Motor neuron (in vitro differentiated cells): ENCODE measurements around the gene NKIRAS1. TPM values are rescaled to one million over a fixed set of nuclear protein-coding genes. Genes with fewer than 3 reads are reported as not detected.
A peak's percentile ranks its signal among the peaks of the same experiment; 100 is the strongest.

Source experiments
- ATAC-seq, 8 experiments: fragments of 200-7000 bp; cut with Tn5 transposase; replicated peaks in 6 of 8; 2 replicates each; pipeline ENCODE4 v1.8.0; 2021; ENCODE audit warnings: mild to moderate bottlenecking in 8 of 8, moderate library complexity in 8 of 8
- H3K27ac ChIP-seq, 2 donors: fragments of 250-450 bp; sonication (Bioruptor Pico); 2 replicates each; pipeline ENCODE4 v1.9.0; 2021; ENCODE audit warnings: antibody characterized with exemption in 2 of 2, mild to moderate bottlenecking in 2 of 2, moderate library complexity in 1 of 2
- H3K4me1 ChIP-seq, 2 donors: fragments of 250-450 bp; sonication (Bioruptor Pico); replicated peaks in 1 of 2; 2 replicates each; pipeline ENCODE4 v1.6.1; 2021; ENCODE audit warnings: antibody characterized with exemption in 2 of 2, mild to moderate bottlenecking in 2 of 2, moderate library complexity in 1 of 2
- H3K4me3 ChIP-seq, 5 donors: fragments of 250-450 bp; sonication (Bioruptor Pico); 2 replicates each; pipeline ENCODE4 v1.9.0; 2021; ENCODE audit warnings: antibody characterized with exemption in 5 of 5, mild to moderate bottlenecking in 5 of 5, moderate library complexity in 4 of 5
- WGBS, 10 experiments: fragments of 450-650 bp; shearing (Covaris generic); methylation state at CpG; one replicate each; pipeline ENCODE4 v1.0.0; 2022; 5-methylcytosine and 5-hydroxymethylcytosine counted together
- in situ Hi-C, 9 experiments: fragments of 400-800 bp; cut with MboI; loops; one replicate each; pipeline ENCODE4 v1.15.0; 2021; ENCODE audit warnings: low sequenced_read_pairs in 9 of 9, low pct_unique_long_range_greater_than_20kb in 2 of 9; ENCODE audit not compliant: unreplicated experiment in 9 of 9
- total RNA-seq, 8 experiments: library from RNA; unstranded; fragments of 300-600 nt; gene quantifications; 2 replicates each; pipeline versions ENCODE4 v1.2.3 to v1.2.4, GENCODE V29; 2022

NKIRAS1 gene
- total RNA-seq, 8 experiments from 2014 or later: 17.5 to 44.1 (median 24.4) TPM

DNA sequence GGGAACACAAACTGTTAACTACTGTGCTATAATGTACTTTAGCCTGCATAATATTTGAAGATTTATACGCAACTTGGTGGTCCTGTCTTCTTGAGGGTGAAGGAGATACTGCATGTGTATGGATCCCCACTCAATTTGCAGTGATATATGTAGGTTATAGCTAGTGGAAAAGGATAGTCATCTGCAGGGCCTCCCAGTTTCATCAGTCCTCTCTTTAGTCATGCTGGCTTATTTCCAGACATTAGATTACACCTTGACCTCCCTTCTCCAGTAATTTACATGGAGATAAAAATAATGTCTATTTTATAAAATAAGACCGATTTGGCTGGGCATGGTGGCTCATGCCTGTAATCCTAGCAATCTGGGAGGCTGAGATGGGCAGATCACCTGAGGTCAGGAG is 32.0 kb upstream of the NKIRAS1 start:
- no peak for ATAC-seq
- Histone ChIP-seq H3K27ac (no peak overlapping the region), H3K4me1 (peaks cover 11 to 15% of the 10 kb centered on the region in 2 donors), H3K4me3 (no peak overlapping the region)
- in situ Hi-C loops: no loop called here
- WGBS, 10 experiments: 80 to 100% (median 100%) methylated on average over 1 to 2 of the region's 2 CpGs; no CpG with 5 or more reads in 2 of the 10 experiments

DNA sequence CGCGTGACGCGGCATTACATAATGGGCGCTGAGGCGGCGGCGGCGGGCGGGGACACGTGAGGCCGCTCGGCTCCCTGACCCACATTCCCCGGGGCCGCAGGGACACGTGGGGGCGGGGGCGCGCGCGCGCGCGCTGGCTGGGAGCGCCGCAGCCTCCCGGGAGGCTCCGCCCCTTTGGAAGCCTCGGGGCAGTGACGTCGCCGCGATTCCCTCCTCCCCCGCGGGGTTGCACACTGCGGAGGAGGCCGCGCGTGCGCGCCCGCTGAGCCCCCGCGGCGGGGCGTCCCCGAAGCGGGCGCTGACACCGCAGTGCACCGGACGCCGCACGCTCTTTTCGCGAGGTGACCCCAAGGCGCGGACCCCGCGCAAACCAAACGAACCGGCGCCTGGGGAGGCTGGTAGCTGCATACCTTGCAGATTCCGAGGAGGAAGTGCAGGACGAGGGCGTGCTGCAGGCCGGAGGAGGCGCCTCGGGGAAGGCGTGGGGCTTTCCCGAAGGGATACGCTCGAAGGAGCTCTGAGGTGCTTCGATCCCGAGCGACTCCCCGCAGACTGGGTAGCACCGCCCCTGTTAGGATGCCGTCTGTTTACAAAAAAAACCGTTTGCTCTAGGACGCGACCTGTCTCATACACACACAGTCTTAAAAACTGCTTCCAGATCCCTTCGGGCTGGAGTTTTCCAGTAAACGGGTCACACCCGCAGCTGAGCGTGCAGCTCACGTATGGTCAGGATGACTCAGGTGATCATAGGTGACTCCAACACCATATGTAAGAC is 29.3 kb upstream of the NKIRAS1 start:
- H3K4me3 ChIP-seq: peak overlapping the region; percentile 66 to 82 (median 76)
- WGBS, 10 experiments: 0 to 3% (median 0%) methylated on average over 3 to 20 of the region's 87 CpGs; no CpG with 5 or more reads in 4 of the 10 experiments
- H3K27ac ChIP-seq: peak overlapping the region; percentile 90 to 99
- in situ Hi-C loops: no loop called here
- peak; percentile 69 to 85 (median 80) for ATAC-seq
- peaks cover 13 to 15% of the 10 kb centered on the region in 2 donors for H3K4me1 ChIP-seq

DNA sequence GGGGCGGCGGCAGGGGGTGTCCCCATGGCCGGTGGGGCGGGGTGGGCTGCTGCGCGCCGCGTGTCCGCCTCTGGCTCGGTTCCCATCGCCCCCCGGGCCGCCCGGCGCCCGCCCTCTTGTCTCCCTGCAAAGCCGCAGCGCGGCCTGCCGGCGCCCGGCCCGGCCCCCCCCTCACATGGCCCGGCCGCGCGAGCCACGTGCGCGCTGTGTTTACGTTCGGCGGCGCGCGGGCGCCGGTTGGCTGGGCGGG is 28.8 kb upstream of the NKIRAS1 start:
- Histone ChIP-seq H3K4me1 (peaks cover 15 to 16% of the 10 kb centered on the region in 2 donors), H3K27ac (peak overlapping the region; percentile 97 to 99), H3K4me3 (peak overlapping the region; percentile 66 to 82 (median 76))
- in situ Hi-C loops: no loop called here
- no CpG with 5 or more reads among the region's 39 CpGs for WGBS, 10 experiments
- ATAC-seq: no peak

DNA sequence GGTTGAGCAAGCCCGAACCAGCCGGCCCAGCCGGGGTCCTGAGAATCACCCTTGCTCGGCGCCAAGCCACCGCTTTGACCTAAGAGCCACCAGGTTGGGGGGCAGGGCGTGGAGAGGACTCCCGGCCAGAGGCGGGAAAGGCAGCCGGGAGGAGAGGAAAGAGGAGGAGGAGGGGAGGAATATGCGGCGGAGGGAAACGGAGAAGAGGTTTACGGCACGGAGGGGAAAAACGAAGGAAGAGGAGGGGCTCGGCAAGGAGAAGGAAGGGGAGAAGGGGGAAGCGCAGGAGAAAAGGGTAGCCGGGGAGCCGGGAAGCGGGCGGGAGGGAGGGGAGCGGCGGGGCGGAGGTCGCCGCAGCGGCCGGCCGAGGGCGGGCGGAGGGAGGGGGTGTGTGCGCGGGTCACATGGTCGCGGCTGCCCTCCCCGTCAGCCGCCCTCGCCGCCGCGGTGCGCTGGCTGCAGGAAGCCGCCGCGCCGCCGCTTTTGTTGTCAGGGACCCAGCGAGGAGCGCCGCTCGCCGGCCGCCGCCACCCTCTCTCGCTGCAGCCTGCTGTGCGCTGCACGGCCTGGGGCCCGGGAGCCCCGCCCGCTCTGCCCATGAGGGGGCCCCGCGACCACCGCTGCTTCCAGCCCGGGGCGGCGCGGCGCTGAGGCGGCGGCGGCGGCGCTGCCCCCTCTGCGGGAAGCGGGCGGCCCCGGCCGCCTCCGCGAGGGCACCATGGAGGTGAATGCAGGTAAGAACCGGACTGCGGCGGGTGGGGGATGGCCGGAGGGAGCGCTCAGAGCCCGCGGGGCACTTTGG is 28.3 kb upstream of the NKIRAS1 start, which contains the start of gene NR1D2:
TSS of gene NR1D2 (plus strand) at position 426 of the 802 bp plus-strand sequence. CDS start at position 719, 293 bp downstream.
- WGBS, 10 experiments: 0 to 2% methylated on average over 4 to 16 of the region's 88 CpGs; no CpG with 5 or more reads in 8 of the 10 experiments
- in situ Hi-C loops: no loop called here

DNA sequence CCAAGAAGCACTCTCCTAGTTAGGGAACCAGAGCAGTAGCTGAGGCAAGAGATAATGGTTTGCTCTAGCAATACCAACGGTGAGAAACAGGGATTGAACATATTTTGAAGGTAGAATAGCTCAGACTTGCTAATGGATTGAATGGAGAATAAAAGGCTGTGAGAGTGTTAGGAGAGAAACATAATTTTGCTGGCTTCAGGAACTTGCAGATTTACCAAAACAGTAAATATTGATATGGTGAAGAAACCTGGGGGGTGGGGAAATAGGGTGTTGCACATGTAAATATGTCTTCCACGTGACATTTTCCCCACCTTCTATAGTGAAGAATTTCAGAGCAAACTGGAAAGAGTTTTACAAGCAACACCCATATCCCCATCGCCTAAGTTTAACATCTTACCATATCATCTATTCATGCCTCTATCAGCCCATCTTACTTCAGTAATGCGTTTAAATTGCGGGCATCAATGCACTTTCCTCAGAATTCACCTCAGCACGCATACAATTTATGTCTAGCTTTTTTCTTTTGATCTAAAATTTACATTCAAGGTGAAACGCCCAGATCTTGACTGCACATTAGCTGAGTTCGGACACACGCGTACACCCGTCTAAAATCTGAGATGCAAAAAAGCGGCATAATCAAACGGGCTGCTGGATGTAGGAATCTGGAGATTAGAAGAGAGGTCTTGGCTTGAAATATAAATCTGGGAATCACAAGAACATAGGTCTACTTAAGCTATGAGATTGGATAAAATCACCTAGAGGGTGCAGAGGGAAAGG is 27.4 kb upstream of the NKIRAS1 start:
- 3 to 30% (median 10%) methylated on average over 2 to 11 of the region's 13 CpGs for WGBS, 10 experiments
- peak overlapping the region; percentile 97 to 99 for H3K27ac ChIP-seq
- in situ Hi-C loops: no loop called here
- peak overlapping the region; percentile 66 to 82 (median 76) for H3K4me3 ChIP-seq
- ATAC-seq: no peak
- H3K4me1 ChIP-seq: peaks cover 15 to 16% of the 10 kb centered on the region in 2 donors

More for the DNA sequence above, 28.3 kb upstream of the NKIRAS1 start, which contains the start of gene NR1D2:
- peak; percentile 21 to 67 (median 64) for ATAC-seq
- peak within 1 kb of the TSS; percentile 66 to 82 (median 76) for H3K4me3 ChIP-seq
- H3K4me1 ChIP-seq: peaks cover 15 to 16% of the 10 kb centered on the region in 2 donors
- H3K27ac ChIP-seq: peak within 1 kb of the TSS; percentile 97 to 99

DNA sequence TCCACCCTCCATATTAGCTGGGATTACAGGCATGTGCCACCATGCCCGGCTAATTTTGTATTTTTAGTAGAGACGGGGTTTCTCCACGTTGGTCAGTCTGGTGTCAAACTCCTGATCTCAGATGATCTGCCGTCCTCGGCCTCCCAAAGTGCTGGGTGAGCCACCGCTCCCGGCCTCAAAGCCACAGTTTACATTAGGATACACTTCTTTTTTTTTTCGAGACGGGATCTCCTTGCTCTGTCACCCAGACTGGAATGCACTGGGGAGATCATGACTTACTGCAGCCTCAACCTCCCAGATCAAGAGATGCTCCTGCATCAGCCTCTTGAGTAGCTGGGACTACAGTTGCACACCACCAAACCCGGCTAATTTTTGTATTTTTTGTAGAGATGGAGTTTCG is 25.8 kb upstream of the NKIRAS1 start:
- in situ Hi-C loops: no loop called here
- no peak for ATAC-seq
- Histone ChIP-seq H3K4me1 (peaks cover 14 to 16% of the 10 kb centered on the region in 2 donors), H3K4me3 (no peak overlapping the region), H3K27ac (no peak overlapping the region)
- WGBS, 10 experiments: 94 to 100% (median 99%) methylated on average over 1 to 7 of the region's 11 CpGs; no CpG with 5 or more reads in 5 of the 10 experiments

DNA sequence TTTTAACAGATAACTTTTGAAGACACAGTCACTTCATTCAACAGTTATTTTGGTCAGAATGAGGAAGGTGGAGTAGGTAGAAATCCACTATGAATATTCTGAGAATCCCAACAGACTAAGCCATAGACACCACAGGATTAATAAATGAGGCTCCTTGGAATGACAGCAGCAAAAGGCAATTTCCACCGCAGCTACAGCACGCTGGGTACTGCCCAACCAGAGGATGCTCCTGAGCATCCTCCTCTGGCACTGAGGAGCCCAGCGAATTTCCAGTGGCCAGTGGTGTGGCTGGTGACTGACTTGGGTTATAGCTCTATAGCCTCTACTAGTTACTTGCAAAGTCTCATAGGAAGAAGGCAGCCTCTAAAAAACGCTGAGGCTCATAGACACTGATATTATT is 24.6 kb upstream of the NKIRAS1 start:
- Histone ChIP-seq H3K27ac (no peak overlapping the region), H3K4me3 (no peak overlapping the region), H3K4me1 (peaks cover 4 to 11% of the 10 kb centered on the region in 2 donors)
- WGBS, 10 experiments: 22 to 96% (median 80%) methylated on average over 1 to 4 of the region's 4 CpGs; no CpG with 5 or more reads in 3 of the 10 experiments
- in situ Hi-C loops: no loop called here
- no peak for ATAC-seq

DNA sequence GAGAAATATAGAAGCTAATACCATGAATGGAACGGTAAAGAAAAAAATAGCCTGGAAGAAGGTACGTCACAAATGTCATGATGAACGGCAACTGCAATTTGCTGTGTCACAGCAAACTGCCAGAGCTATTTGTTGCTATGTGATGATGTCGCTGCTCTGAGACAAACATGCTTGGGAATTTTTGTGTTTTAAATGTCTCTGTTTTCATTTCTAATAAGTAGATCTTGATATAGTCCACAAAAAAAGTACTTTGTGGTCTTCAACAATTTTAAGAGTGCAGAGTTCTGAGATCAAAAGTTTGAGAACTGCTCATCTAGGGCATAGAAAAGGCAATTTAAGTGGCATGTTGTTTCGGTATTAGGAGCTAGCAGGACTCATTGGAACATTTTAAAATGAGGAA is 24.0 kb upstream of the NKIRAS1 start:
- Histone ChIP-seq H3K27ac (no peak overlapping the region), H3K4me3 (no peak overlapping the region), H3K4me1 (peaks cover 4 to 11% of the 10 kb centered on the region in 2 donors)
- WGBS, 10 experiments: 47 to 95% (median 71%) methylated on average over 3 to 5 of the region's 5 CpGs
- no peak for ATAC-seq
- in situ Hi-C loops: no loop called here

DNA sequence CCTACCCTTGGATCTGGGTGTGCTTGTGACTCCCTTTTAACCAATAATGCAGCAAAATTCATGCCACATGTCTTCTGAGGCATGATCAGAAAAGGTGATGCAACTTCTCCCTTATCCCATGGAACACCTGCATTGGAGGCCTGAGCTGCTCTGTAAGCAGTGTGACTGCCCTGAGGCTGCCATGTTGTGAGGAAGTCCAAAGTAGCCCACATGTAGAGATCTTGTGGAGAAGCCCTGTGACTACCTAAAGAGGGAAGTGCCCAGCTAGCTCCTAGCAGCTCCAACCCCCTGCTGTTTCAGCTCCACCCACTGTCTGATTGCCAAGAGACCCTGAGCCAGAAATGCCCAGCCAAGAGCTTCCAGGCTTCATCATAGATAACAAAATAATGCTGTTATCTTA is 21.9 kb upstream of the NKIRAS1 start:
- H3K4me3 ChIP-seq: no peak overlapping the region
- ATAC-seq: no peak
- in situ Hi-C loops: no loop called here
- peaks cover 0 to 3% of the 10 kb centered on the region in 2 donors for H3K4me1 ChIP-seq
- no peak overlapping the region for H3K27ac ChIP-seq

DNA sequence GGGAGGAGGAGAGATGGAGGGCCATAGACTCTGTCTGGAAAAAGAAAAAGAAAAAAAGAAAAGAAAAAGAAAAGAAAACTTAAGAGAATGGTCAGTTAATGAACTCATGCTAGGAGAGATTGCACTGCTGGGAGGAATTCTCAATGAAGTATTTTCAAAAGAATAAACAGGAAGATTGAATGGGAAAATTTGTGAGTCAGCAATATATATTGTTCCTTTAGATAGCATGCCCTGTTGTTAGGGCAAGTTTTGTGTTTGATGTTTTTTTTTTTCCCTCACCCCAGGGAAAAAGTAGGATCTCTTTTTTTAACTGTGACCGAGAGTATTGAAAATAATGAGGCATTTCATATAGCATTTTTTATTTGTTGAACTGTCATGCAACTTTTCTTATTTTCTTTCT is 20.5 kb upstream of the NKIRAS1 start:
- in situ Hi-C loops: no loop called here
- no peak overlapping the region for H3K27ac ChIP-seq
- WGBS, 10 experiments: 38 to 100% (median 88%) methylated on average over 1 of the region's 1 CpG
- H3K4me3 ChIP-seq: no peak overlapping the region
- H3K4me1 ChIP-seq: peaks cover 0 to 2% of the 10 kb centered on the region in 2 donors
- ATAC-seq: no peak

DNA sequence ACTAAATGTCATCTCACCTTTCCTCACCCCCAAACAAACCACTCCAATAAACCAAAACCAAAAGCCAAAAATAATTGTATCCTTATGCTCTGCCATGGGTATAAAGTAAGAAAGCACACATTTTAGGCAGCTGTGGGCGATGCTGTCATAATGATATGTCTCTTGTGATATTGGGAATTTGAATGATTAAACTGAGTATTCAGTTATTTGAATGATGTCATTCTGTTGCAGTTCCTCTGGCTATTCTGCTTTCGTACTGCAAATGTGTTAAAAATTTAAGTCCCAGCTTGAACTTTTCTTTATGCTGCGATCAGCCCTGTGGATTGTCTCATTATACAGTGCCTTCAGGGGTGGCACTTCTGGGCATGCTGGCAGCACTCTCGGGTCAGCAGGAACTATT is 17.5 kb upstream of the NKIRAS1 start:
- Histone ChIP-seq H3K27ac (no peak overlapping the region), H3K4me1 (no peaks in the 10 kb centered on the region), H3K4me3 (no peak overlapping the region)
- peak in 1 of 8 experiments; percentile 25 for ATAC-seq
- WGBS, 10 experiments: 64 to 88% (median 80%) methylated on average over 1 to 3 of the region's 4 CpGs; no CpG with 5 or more reads in 1 of the 10 experiments
- in situ Hi-C loops: no loop called here

DNA sequence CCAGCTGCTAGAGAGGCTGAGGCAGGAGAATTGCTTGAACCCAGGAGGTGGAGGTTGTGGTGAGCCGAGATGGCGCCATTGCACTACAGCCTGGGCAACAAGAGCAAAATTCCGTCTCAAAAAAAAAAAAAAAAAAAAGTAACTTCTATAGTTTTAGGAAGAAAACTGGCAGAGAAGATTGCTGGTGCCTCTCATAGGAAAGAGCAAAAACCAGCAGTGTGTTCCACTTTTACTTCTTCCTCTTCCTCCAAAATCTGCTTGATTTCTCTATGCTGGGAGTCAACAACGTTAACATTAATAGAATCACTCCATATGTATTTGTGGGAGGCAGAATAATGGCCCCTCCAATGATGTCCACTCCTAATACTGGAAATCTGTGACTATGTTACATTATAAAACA is 15.8 kb upstream of the NKIRAS1 start:
- ATAC-seq: no peak
- H3K27ac ChIP-seq: no peak overlapping the region
- no peaks in the 10 kb centered on the region for H3K4me1 ChIP-seq
- in situ Hi-C loops: no loop called here
- H3K4me3 ChIP-seq: no peak overlapping the region
- 50 to 100% (median 100%) methylated on average over 1 to 4 of the region's 4 CpGs; no CpG with 5 or more reads in 2 of the 10 experiments for WGBS, 10 experiments

DNA sequence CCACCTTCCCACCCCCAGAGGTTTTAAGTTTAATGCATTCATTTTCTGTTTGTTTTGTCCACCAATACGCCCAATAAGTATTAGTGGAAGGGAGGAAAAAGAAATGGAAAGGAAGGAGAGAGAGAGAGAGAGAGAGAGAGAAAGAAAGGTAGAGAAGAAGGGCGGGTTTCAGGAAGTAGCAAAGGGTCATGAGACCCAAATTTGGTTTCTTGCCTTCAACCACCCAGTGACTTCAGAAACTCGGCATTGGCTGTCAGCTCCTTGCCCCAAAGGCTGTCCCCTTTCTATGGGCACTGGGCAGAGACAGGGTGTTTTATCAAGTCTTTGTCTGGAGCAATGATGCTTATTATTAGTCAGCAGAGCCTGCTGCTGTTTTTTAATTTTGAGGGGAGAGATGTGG is 14.8 kb upstream of the NKIRAS1 start:
- Histone ChIP-seq H3K4me3 (no peak overlapping the region), H3K4me1 (no peaks in the 10 kb centered on the region), H3K27ac (no peak overlapping the region)
- no peak for ATAC-seq
- 25 to 100% (median 80%) methylated on average over 1 to 3 of the region's 3 CpGs; no CpG with 5 or more reads in 1 of the 10 experiments for WGBS, 10 experiments
- in situ Hi-C loops: no loop called here
